Measurements from ENCODE around the gene VAV2. TPM values are rescaled to one million over a fixed set of nuclear protein-coding genes. Genes with fewer than 3 reads are reported as not detected.
A peak's percentile ranks its signal among the peaks of the same experiment; 100 is the strongest.

The VAV2 gene
- total RNA-seq, 4 donors from 2014 or later, result 10.3 to 20.1 (median 13.1) TPM

- DNase-seq (ENCODE audit: low spot score in 2 of 2), result no peak
- H3K27ac ChIP-seq, result no peak overlapping the region
- no peaks in the 10 kb centered on the region for H3K36me3 ChIP-seq
- WGBS, 2 donors, result 81 to 87% methylated on average over 15 to 17 of the region's 27 CpGs
- no peaks in the 10 kb centered on the region for H3K27me3 ChIP-seq
- H3K4me1 ChIP-seq, result peaks cover 0 to 57% (median 22%) of the 10 kb centered on the region in 4 donors
- TF ChIP-seq POLR2A (IDR thresholded peaks at IDR 0.05), result no peak
- no peak for TF ChIP-seq EP300 (IDR thresholded peaks at IDR 0.05)
- no peak for TF ChIP-seq CTCF (IDR thresholded peaks at IDR 0.05)
- no peaks in the 10 kb centered on the region for H3K9me3 ChIP-seq
- no peak overlapping the region for H3K4me3 ChIP-seq
Measured at GRCh38 chr9:133919253-133920115, 72.6 kb downstream of the VAV2 start.

GRCh38 chr9:133918111-133918813 is 73.9 kb downstream of the VAV2 start:
- H3K4me3 ChIP-seq, result no peak overlapping the region
- no peaks in the 10 kb centered on the region for H3K36me3 ChIP-seq
- H3K27ac ChIP-seq, result peak overlapping the region in 2 of 4 donors; percentile 81 to 82
- H3K27me3 ChIP-seq, result no peaks in the 10 kb centered on the region
- H3K9me3 ChIP-seq, result no peaks in the 10 kb centered on the region
- no peak for DNase-seq (ENCODE audit: low spot score in 2 of 2)
- peaks cover 0 to 68% (median 22%) of the 10 kb centered on the region in 4 donors for H3K4me1 ChIP-seq
- no peak for TF ChIP-seq CTCF (IDR thresholded peaks at IDR 0.05)
- 43 to 45% methylated on average over 24 of the region's 24 CpGs for WGBS, 2 donors

- no peak overlapping the region for H3K4me3 ChIP-seq
- DNase-seq (ENCODE audit: low spot score in 2 of 2), result no peak
- no peaks in the 10 kb centered on the region for H3K36me3 ChIP-seq
- H3K4me1 ChIP-seq, result peaks cover 0 to 74% (median 22%) of the 10 kb centered on the region in 4 donors
- H3K27me3 ChIP-seq, result no peaks in the 10 kb centered on the region
- H3K9me3 ChIP-seq, result no peaks in the 10 kb centered on the region
- WGBS, 2 donors, result 66 to 71% methylated on average over 5 of the region's 5 CpGs
- TF ChIP-seq CTCF (IDR thresholded peaks at IDR 0.05) (no peak), POLR2A (IDR thresholded peaks at IDR 0.05) (no peak), EP300 (IDR thresholded peaks at IDR 0.05) (no peak)
- peak overlapping the region in 2 of 4 donors; percentile 81 to 82 for H3K27ac ChIP-seq
Measured at GRCh38 chr9:133917375-133917774, 74.7 kb downstream of the VAV2 start.

- Histone ChIP-seq H3K27ac (peak overlapping the region in 3 of 4 donors; percentile 50 to 82 (median 81)), H3K36me3 (no peaks in the 10 kb centered on the region), H3K27me3 (no peaks in the 10 kb centered on the region), H3K4me1 (peaks cover 0 to 82% (median 22%) of the 10 kb centered on the region in 4 donors), H3K4me3 (no peak overlapping the region), H3K9me3 (no peaks in the 10 kb centered on the region)
- 48 to 79% methylated on average over 13 to 15 of the region's 16 CpGs for WGBS, 2 donors
- DNase-seq (ENCODE audit: low spot score in 2 of 2), result no peak
- no peak for TF ChIP-seq POLR2A (IDR thresholded peaks at IDR 0.05)
- peak in 1 of 2 donors; percentile 80 for TF ChIP-seq EP300 (IDR thresholded peaks at IDR 0.05)
Measured at GRCh38 chr9:133916159-133916541, 76.0 kb downstream of the VAV2 start.

- no peak for DNase-seq (ENCODE audit: low spot score in 2 of 2)
- Histone ChIP-seq H3K27me3 (no peaks in the 10 kb centered on the region), H3K4me1 (peaks cover 0 to 85% (median 22%) of the 10 kb centered on the region in 4 donors), H3K36me3 (no peaks in the 10 kb centered on the region), H3K9me3 (no peaks in the 10 kb centered on the region), H3K27ac (peak overlapping the region in 2 of 4 donors; percentile 50 to 64), H3K4me3 (no peak overlapping the region)
- WGBS, 2 donors, result 73 to 75% methylated on average over 28 to 30 of the region's 30 CpGs
- TF ChIP-seq CTCF (IDR thresholded peaks at IDR 0.05) (no peak), POLR2A (IDR thresholded peaks at IDR 0.05) (no peak), EP300 (IDR thresholded peaks at IDR 0.05) (no peak)
Measured at GRCh38 chr9:133915534-133916158, 76.5 kb downstream of the VAV2 start.

All from tibial nerve (tissue), 4 donors.